ENCODE results near the gene DCTN2.
A peak's percentile ranks its signal among the peaks of the same experiment; 100 is the strongest.
"Not testable (repeated sequence)": the region's sequence is repeated elsewhere in the genome, so short reads cannot be mapped to it uniquely, and the experiment has no call there.

Gene DCTN2

GRCh38 chr12:57525615-57526383 lies 21.2 kb downstream of the DCTN2 start:
- DNase-seq, result no peak

GRCh38 chr12:57524814-57525614 lies 22.0 kb downstream of the DCTN2 start:
- no peak for DNase-seq

GRCh38 chr12:57523706-57524614 lies 23.0 kb downstream of the DCTN2 start:
- no peak for DNase-seq

GRCh38 chr12:57522887-57523705 lies 23.9 kb downstream of the DCTN2 start:
- peak; percentile 68 for DNase-seq

GRCh38 chr12:57522011-57522886 lies 24.7 kb downstream of the DCTN2 start, which contains the start of gene MBD6:
Gene MBD6, plus strand, starts transcription at chr12:57522824. Its CDS starts 1,480 bp downstream, at chr12:57524304.
- DNase-seq, result peak; percentile 94

- DNase-seq, result peak; percentile 30
These were observed 25.4 kb downstream of the DCTN2 start for GRCh38 chr12:57521525-57522010.

- peak; percentile 100 for DNase-seq
These were observed 26.8 kb downstream of the DCTN2 start, which contains the start of gene DDIT3 for GRCh38 chr12:57520053-57520818. Gene DDIT3, minus strand, starts transcription at chr12:57520514. Its CDS starts 3,108 bp downstream, at chr12:57517406.

GRCh38 chr12:57519796-57520052 lies 27.3 kb downstream of the DCTN2 start:
- peak; percentile 24 for DNase-seq

- DNase-seq, result no peak
These were observed 27.8 kb downstream of the DCTN2 start for GRCh38 chr12:57518920-57519795.

GRCh38 chr12:57518176-57518919 lies 28.6 kb downstream of the DCTN2 start:
- DNase-seq, result no peak

GRCh38 chr12:57517718-57518117 lies 29.3 kb downstream of the DCTN2 start:
- DNase-seq, result not testable (repeated sequence)

GRCh38 chr12:57517187-57517586 lies 29.8 kb downstream of the DCTN2 start:
- DNase-seq, result no peak

- DNase-seq, result no peak
These were observed 30.3 kb downstream of the DCTN2 start for GRCh38 chr12:57516617-57517153.

GRCh38 chr12:57515934-57516541 lies 31.0 kb downstream of the DCTN2 start:
- no peak for DNase-seq

GRCh38 chr12:57515408-57515933 lies 31.5 kb downstream of the DCTN2 start:
- no peak for DNase-seq

- no peak for DNase-seq
These were observed 32.1 kb downstream of the DCTN2 start for GRCh38 chr12:57514720-57515407.

GRCh38 chr12:57514246-57514645 lies 32.7 kb downstream of the DCTN2 start:
- not testable (repeated sequence) for DNase-seq
